ENCODE results near the gene TRIM13. TPM values are rescaled to one million over a fixed set of nuclear protein-coding genes. Genes with fewer than 3 reads are reported as not detected.

The TRIM13 gene
- total and polyA plus RNA-seq, 5 experiments from 2014 or later = 7.3 to 21.0 (median 8.5) TPM

Small RNAs within 50 kb of the gene (microRNA-seq; reads per million reads assigned to microRNA genes)
- 684 reads per million, percentile 82 among the genes with 10 or more reads in this experiment for gene MIR15A (ENCODE audit: borderline microRNAs expressed)
- 357 reads per million, percentile 76 among the genes with 10 or more reads in this experiment for gene MIR16-1 (ENCODE audit: borderline microRNAs expressed)
- 74.9 reads per million, percentile 61 among the genes with 10 or more reads in this experiment for gene MIR3613 (ENCODE audit: borderline microRNAs expressed)

Other genes starting within 250 kb of the TRIM13 start
- 10 to 100 TPM; 22.7 to 27.3 TPM for gene KPNA3, start 204.4 kb upstream of the TRIM13 start, total RNA-seq
- 10 to 100 TPM; 20.2 to 23.9 (median 20.3) TPM for gene KPNA3, start 204.4 kb upstream of the TRIM13 start, polyA plus RNA-seq
- 1 to 10 TPM; 3.8 TPM for gene SPRYD7, start 60.7 kb upstream of the TRIM13 start, total RNA-seq
- gene SPRYD7, start 60.7 kb upstream of the TRIM13 start, polyA plus RNA-seq = 1 to 10 TPM; 2.1 to 2.6 (median 2.3) TPM
- gene KCNRG, start 18.4 kb downstream of the TRIM13 start, total RNA-seq = 1 to 10 TPM in 1 of 2 experiments, under 1 TPM in 1; 0.73 to 1.5 TPM
- gene KCNRG, start 18.4 kb downstream of the TRIM13 start, polyA plus RNA-seq = under 1 TPM; 0.30 to 0.36 (median 0.31) TPM